WTC11 (cell line): ENCODE results near the gene HAND1.

Source experiments
- CREM ChIP-seq: sonication (generic); formaldehyde crosslinking; IDR thresholded peaks from 2 replicates; pipeline ENCODE4 v1.8.1; 2022; ENCODE audit warnings: mild to moderate bottlenecking, missing genetic modification reagents, moderate library complexity
- ETV6 ChIP-seq: sonication (generic); formaldehyde crosslinking; IDR thresholded peaks from 2 replicates; pipeline ENCODE4 v1.8.1; 2022; ENCODE audit warnings: mild to moderate bottlenecking, missing genetic modification reagents
- IRF1 ChIP-seq: sonication (generic); formaldehyde crosslinking; IDR thresholded peaks from 2 replicates; pipeline ENCODE4 v1.8.0; 2023; ENCODE audit warnings: missing genetic modification reagents
- MAX ChIP-seq: sonication (generic); formaldehyde crosslinking; IDR thresholded peaks from 2 replicates; pipeline ENCODE4 v1.8.0; 2022; ENCODE audit warnings: mild to moderate bottlenecking, missing genetic modification reagents
- NFE2L1 ChIP-seq: sonication (generic); formaldehyde crosslinking; IDR thresholded peaks from 2 replicates; pipeline ENCODE4 v1.8.1; 2023; ENCODE audit warnings: missing genetic modification reagents
- NR1H2 ChIP-seq: sonication (generic); formaldehyde crosslinking; IDR thresholded peaks from 2 replicates; pipeline ENCODE4 v1.9.0; 2021; ENCODE audit warnings: mild to moderate bottlenecking, moderate library complexity, missing genetic modification reagents
- NR3C1 ChIP-seq: sonication (generic); formaldehyde crosslinking; conservative IDR thresholded peaks from 2 replicates; pipeline ENCODE4 v1.8.1; 2023; ENCODE audit warnings: low read depth, mild to moderate bottlenecking, missing genetic modification reagents
- PREB ChIP-seq: sonication (generic); formaldehyde crosslinking; IDR thresholded peaks from 2 replicates; pipeline ENCODE4 v1.8.1; 2022; ENCODE audit warnings: mild to moderate bottlenecking, missing genetic modification reagents, moderate library complexity, borderline replicate concordance
- TEAD4 ChIP-seq: sonication (generic); formaldehyde crosslinking; IDR thresholded peaks from 2 replicates; pipeline ENCODE4 v1.8.0; 2022; ENCODE audit warnings: mild to moderate bottlenecking, missing genetic modification reagents
- ZMAT4 ChIP-seq: fragments of 250-450 bp; sonication (Bioruptor Pico); IDR thresholded peaks from 2 replicates; pipeline ENCODE4 v1.9.0; 2021; ENCODE audit warnings: mild to moderate bottlenecking
- TF ChIP-seq, protein P1 (sequence below): fragments of 200-600 bp; IDR thresholded peaks from 2 replicates; pipeline ENCODE4 v1.8.0; 2022; ENCODE audit warnings: antibody characterized with exemption
- TF ChIP-seq, protein P2 (sequence below): sonication (generic); formaldehyde crosslinking; IDR thresholded peaks from 2 replicates; pipeline ENCODE4 v1.8.1; 2022; ENCODE audit warnings: low read depth, missing genetic modification reagents, borderline replicate concordance

DNA sequence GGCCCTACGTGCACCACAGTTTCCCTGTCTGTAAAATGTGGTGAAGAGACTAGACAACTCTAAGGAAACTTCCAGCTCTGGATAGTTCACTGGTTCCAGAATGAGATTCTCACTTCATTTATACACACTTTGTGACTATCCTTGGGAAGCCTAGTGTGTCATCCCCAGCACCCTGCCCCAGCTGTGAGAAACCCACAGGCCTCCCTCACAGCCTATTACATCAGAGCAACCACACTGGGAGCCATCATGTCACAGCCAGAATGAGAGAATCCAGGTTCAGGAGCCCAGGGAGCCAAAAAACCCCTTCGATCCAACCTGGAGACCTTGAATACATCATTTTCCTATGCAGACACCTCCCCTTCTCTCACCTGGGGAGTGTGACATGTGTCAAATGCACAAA lies 21.0 kb upstream of the HAND1 start:
- TF ChIP-seq IRF1 (CRISPR knock-in tag), result no peak
- TF ChIP-seq, protein P1, sequence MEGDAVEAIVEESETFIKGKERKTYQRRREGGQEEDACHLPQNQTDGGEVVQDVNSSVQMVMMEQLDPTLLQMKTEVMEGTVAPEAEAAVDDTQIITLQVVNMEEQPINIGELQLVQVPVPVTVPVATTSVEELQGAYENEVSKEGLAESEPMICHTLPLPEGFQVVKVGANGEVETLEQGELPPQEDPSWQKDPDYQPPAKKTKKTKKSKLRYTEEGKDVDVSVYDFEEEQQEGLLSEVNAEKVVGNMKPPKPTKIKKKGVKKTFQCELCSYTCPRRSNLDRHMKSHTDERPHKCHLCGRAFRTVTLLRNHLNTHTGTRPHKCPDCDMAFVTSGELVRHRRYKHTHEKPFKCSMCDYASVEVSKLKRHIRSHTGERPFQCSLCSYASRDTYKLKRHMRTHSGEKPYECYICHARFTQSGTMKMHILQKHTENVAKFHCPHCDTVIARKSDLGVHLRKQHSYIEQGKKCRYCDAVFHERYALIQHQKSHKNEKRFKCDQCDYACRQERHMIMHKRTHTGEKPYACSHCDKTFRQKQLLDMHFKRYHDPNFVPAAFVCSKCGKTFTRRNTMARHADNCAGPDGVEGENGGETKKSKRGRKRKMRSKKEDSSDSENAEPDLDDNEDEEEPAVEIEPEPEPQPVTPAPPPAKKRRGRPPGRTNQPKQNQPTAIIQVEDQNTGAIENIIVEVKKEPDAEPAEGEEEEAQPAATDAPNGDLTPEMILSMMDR, result no peak
- TF ChIP-seq, protein P2, sequence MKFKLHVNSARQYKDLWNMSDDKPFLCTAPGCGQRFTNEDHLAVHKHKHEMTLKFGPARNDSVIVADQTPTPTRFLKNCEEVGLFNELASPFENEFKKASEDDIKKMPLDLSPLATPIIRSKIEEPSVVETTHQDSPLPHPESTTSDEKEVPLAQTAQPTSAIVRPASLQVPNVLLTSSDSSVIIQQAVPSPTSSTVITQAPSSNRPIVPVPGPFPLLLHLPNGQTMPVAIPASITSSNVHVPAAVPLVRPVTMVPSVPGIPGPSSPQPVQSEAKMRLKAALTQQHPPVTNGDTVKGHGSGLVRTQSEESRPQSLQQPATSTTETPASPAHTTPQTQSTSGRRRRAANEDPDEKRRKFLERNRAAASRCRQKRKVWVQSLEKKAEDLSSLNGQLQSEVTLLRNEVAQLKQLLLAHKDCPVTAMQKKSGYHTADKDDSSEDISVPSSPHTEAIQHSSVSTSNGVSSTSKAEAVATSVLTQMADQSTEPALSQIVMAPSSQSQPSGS (CRISPR knock-in tag), result no peak
- TF ChIP-seq PREB, result no peak
- no peak for TF ChIP-seq NR1H2 (CRISPR knock-in tag)
- no peak for TF ChIP-seq TEAD4 (CRISPR knock-in tag)
- no peak for TF ChIP-seq CREM (CRISPR knock-in tag)
- no peak for TF ChIP-seq ETV6 (CRISPR knock-in tag)
- TF ChIP-seq NR3C1 (CRISPR knock-in tag), result no peak
- TF ChIP-seq MAX (CRISPR knock-in tag), result no peak
- TF ChIP-seq NFE2L1 (CRISPR knock-in tag), result no peak
- TF ChIP-seq ZMAT4, result no peak
